Suprapubic skin (tissue), 4 donors: ENCODE results near the gene PPIL4. TPM values are rescaled to one million over a fixed set of nuclear protein-coding genes. Genes with fewer than 3 reads are reported as not detected.

Experiments
- DNase-seq, 2 donors: peaks; one replicate each; pipeline ENCODE4 v3.0.0-alpha.2; 2019; ENCODE audit warnings: low spot score in 2 of 2
- H3K27ac ChIP-seq: fragments of 200-600 bp; sonication (generic); one replicate; pipeline ENCODE4 v1.5.1; 2019
- H3K27me3 ChIP-seq: fragments of 200-600 bp; sonication (generic); one replicate; pipeline ENCODE4 v1.5.1; 2019
- H3K36me3 ChIP-seq: fragments of 200-600 bp; sonication (generic); one replicate; pipeline ENCODE4 v1.5.1; 2019
- H3K4me1 ChIP-seq: fragments of 200-600 bp; sonication (generic); one replicate; pipeline ENCODE4 v1.5.1; 2019
- H3K4me3 ChIP-seq: fragments of 200-600 bp; sonication (generic); one replicate; pipeline ENCODE4 v1.5.1; 2019; ENCODE audit warnings: mild to moderate bottlenecking
- H3K9me3 ChIP-seq: fragments of 200-600 bp; sonication (generic); one replicate; pipeline ENCODE4 v1.5.1; 2019
- EP300 ChIP-seq: sonication (generic); formaldehyde crosslinking; IDR thresholded peaks from one replicate; pipeline ENCODE4 v1.6.1; 2017; ENCODE audit warnings: antibody characterized with exemption
- POLR2A ChIP-seq, 2 donors: fragments of 450-650 bp; IDR thresholded peaks; one replicate each; pipeline ENCODE4 v1.6.1; 2017; ENCODE audit warnings: antibody characterized with exemption in 2 of 2, mild to moderate bottlenecking in 2 of 2, moderate library complexity in 2 of 2
- POLR2AphosphoS5 ChIP-seq, 3 donors: sonication (generic); formaldehyde crosslinking; IDR thresholded peaks; one replicate each; pipeline ENCODE4 v1.6.1; 2017; ENCODE audit warnings: antibody characterized with exemption in 3 of 3
- WGBS: methylation state at CpG from one replicate; pipeline ENCODE4 v1.1.5; 2018; 5-methylcytosine and 5-hydroxymethylcytosine counted together
- total RNA-seq, 4 donors: library from RNA; depleted of rRNA; stranded (reverse); fragments of >200 nt; gene quantifications; one replicate each; pipeline ENCODE4 v1.1.0, GENCODE V29; 2016
- TF ChIP-seq, protein P1 (sequence below), 2 donors: fragments of 200-600 bp in 1 of 2; fragments of 450-650 bp in 1 of 2; sonication (generic) in 1 of 2; IDR thresholded peaks; one replicate each; pipeline ENCODE4 v1.5.1; 2016 to 2019; ENCODE audit warnings: antibody characterized with exemption in 2 of 2, mild to moderate bottlenecking in 1 of 2, moderate library complexity in 1 of 2

PPIL4 gene
- total RNA-seq, 4 donors from 2014 or later = 15.6 to 39.9 (median 19.0) TPM

DNA sequence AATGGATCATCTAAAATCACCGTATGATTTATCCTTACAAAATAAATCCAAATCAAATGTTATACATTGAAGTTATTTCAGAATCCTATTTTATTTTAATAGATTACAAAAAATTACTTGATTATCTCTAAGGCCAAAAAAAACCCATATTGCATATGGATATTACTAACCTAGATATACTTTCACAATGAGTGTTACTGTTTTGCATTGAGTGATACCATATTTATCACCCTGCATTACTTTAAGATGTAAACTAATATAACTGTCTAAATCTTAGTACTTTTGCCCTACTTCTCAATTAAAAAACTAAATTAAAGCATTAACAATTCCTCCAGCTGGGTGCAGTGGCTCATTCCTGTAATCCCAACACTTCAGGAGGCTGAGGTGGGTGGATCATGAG, 11.1 kb downstream of the PPIL4 start:
- H3K9me3 ChIP-seq = no peaks in the 10 kb centered on the region
- TF ChIP-seq, protein P1, sequence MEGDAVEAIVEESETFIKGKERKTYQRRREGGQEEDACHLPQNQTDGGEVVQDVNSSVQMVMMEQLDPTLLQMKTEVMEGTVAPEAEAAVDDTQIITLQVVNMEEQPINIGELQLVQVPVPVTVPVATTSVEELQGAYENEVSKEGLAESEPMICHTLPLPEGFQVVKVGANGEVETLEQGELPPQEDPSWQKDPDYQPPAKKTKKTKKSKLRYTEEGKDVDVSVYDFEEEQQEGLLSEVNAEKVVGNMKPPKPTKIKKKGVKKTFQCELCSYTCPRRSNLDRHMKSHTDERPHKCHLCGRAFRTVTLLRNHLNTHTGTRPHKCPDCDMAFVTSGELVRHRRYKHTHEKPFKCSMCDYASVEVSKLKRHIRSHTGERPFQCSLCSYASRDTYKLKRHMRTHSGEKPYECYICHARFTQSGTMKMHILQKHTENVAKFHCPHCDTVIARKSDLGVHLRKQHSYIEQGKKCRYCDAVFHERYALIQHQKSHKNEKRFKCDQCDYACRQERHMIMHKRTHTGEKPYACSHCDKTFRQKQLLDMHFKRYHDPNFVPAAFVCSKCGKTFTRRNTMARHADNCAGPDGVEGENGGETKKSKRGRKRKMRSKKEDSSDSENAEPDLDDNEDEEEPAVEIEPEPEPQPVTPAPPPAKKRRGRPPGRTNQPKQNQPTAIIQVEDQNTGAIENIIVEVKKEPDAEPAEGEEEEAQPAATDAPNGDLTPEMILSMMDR (IDR thresholded peaks at IDR 0.05) = no peak
- no peak for TF ChIP-seq EP300
- TF ChIP-seq POLR2A (IDR thresholded peaks at IDR 0.05) = no peak
- no peak for TF ChIP-seq POLR2AphosphoS5 (IDR thresholded peaks at IDR 0.05)
- no peak for DNase-seq
- H3K4me3 ChIP-seq = no peak overlapping the region
- peaks cover 97% of the 10 kb centered on the region for H3K36me3 ChIP-seq
- no peaks in the 10 kb centered on the region for H3K4me1 ChIP-seq
- 86% methylated on average over 1 of the region's 1 CpG for WGBS
- no peak overlapping the region for H3K27ac ChIP-seq
- H3K27me3 ChIP-seq = no peaks in the 10 kb centered on the region

DNA sequence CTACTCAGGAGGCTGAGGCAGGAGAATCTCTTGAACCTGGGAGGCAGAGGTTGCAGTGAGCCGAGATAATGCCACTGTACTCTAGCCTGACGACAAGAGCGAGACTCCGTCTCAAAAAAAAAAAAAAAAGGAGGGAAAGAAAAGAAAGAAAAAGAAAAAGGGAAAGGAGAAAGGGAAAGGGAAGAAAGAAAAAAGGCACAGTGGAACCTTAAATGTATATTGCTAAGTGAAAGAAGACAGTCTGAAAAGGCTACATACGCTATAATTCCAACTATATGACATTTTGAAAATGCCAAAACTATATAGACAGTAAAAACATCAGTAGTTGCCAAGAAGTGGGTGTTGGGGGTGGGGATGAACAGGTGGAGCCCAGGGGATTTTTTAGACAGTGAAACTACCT, 16.2 kb downstream of the PPIL4 start:
- Histone ChIP-seq H3K4me1 (no peaks in the 10 kb centered on the region), H3K9me3 (no peaks in the 10 kb centered on the region), H3K27me3 (no peaks in the 10 kb centered on the region), H3K36me3 (peaks cover 99% of the 10 kb centered on the region), H3K27ac (no peak overlapping the region), H3K4me3 (no peak overlapping the region)
- WGBS = 97% methylated on average over 5 of the region's 5 CpGs
- no peak for TF ChIP-seq EP300
- TF ChIP-seq, protein P1 (IDR thresholded peaks at IDR 0.05) = no peak
- no peak for TF ChIP-seq POLR2A (IDR thresholded peaks at IDR 0.05)
- TF ChIP-seq POLR2AphosphoS5 (IDR thresholded peaks at IDR 0.05) = no peak
- DNase-seq = no peak

DNA sequence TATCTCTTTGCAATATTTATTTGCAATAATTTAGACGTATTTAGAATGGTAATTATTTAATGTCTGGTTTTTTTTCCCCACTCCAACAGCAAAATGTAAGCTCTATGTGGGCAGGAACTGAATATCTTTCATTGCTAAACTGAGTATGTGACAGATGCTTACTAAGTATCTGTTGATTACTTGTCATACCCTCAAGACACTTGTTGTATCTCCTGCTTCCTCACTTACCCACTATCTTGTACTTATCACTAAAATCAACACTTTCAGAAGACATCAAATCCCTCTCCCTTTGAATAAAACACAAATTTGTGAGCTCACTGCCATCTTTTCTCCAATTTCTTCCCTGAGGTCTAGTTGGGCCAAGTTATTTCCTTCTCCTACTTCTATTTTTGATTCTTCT, 30.3 kb downstream of the PPIL4 start:
- H3K4me1 ChIP-seq = no peaks in the 10 kb centered on the region
- H3K27ac ChIP-seq = no peak overlapping the region
- H3K36me3 ChIP-seq = peaks cover 31% of the 10 kb centered on the region
- no peak for DNase-seq
- H3K27me3 ChIP-seq = no peaks in the 10 kb centered on the region
- H3K9me3 ChIP-seq = no peaks in the 10 kb centered on the region
- TF ChIP-seq EP300 (no peak), POLR2A (IDR thresholded peaks at IDR 0.05) (no peak), POLR2AphosphoS5 (IDR thresholded peaks at IDR 0.05) (no peak)
- TF ChIP-seq, protein P1 (IDR thresholded peaks at IDR 0.05) = no peak
- H3K4me3 ChIP-seq = no peak overlapping the region
- 97% methylated on average over 1 of the region's 1 CpG for WGBS

DNA sequence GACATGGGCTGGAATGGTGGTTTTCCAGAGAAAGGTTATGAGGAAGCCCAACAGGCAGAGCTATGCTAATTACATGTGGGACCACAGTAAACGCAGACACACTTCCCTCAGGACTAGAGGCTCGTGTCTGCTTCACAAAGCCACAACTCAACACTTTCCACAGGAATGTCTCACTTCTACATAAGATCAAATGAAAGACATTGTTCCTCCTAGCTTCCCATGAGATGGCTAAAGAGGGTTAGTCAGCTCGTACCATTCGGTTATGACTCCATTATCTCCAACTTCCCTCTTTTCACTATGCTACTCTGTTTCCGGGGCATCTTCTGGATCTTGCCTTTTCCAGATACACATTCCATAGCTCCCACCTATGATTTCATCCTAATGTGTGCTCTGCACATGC, 31.9 kb downstream of the PPIL4 start:
- no peak overlapping the region for H3K4me3 ChIP-seq
- WGBS = 83% methylated on average over 5 of the region's 5 CpGs
- no peak for DNase-seq
- H3K27me3 ChIP-seq = no peaks in the 10 kb centered on the region
- no peak overlapping the region for H3K27ac ChIP-seq
- no peaks in the 10 kb centered on the region for H3K9me3 ChIP-seq
- H3K36me3 ChIP-seq = peaks cover 31% of the 10 kb centered on the region
- TF ChIP-seq, protein P1 (IDR thresholded peaks at IDR 0.05) = no peak
- TF ChIP-seq POLR2AphosphoS5 (IDR thresholded peaks at IDR 0.05) = no peak
- TF ChIP-seq POLR2A (IDR thresholded peaks at IDR 0.05) = no peak
- TF ChIP-seq EP300 = no peak
- no peaks in the 10 kb centered on the region for H3K4me1 ChIP-seq

DNA sequence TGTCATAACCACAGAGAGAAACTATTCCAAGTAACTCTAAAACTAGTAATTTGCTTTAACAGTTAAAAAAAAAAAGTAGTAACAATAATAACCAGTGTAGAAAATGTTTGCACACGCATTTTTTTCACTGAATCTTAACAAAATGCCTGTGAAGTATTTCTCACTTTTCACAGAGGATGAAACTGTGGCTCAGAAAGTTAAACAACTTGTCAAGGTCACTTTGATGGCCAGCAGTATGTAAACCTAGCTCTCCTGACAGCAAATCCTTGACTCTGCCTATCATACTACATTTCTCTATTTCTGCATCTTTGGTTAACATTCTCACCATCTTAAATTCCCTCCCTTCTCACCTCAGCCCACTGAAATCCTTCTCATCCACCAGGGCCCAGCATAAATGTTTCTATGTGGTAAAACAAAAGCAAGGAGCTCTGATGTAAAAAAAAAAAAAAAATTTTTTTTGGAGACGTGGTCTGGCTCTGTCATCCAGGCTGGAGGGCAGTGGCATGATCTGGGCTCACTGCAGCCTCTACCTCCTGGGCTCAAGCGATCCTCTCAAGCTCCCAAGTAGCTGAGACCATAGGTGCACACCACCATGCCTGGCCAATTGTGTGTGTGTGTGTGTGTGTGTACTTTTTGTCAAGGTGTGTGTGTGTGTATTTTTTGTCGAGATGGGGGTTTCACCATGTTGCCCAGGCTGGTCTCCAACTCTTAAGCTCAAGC, 34.9 kb downstream of the PPIL4 start:
- TF ChIP-seq EP300 = no peak
- no peak for TF ChIP-seq POLR2AphosphoS5 (IDR thresholded peaks at IDR 0.05)
- no peak for TF ChIP-seq POLR2A (IDR thresholded peaks at IDR 0.05)
- TF ChIP-seq, protein P1 (IDR thresholded peaks at IDR 0.05) = no peak
- Histone ChIP-seq H3K36me3 (peaks cover 27% of the 10 kb centered on the region), H3K27me3 (no peaks in the 10 kb centered on the region), H3K4me3 (no peak overlapping the region), H3K4me1 (no peaks in the 10 kb centered on the region), H3K27ac (no peak overlapping the region), H3K9me3 (no peaks in the 10 kb centered on the region)
- no peak for DNase-seq
- WGBS = 88% methylated on average over 4 of the region's 4 CpGs
